GM18907 (cell line): ENCODE results near the gene COL1A1.

Experiments
- ATAC-seq: cut with Tn5 transposase; IDR thresholded peaks from one replicate; pipeline ENCODE4 v1.9.1; 2021; ENCODE audit warnings: mild to moderate bottlenecking, moderate library complexity; ENCODE audit not compliant: unreplicated experiment

Gene COL1A1

DNA sequence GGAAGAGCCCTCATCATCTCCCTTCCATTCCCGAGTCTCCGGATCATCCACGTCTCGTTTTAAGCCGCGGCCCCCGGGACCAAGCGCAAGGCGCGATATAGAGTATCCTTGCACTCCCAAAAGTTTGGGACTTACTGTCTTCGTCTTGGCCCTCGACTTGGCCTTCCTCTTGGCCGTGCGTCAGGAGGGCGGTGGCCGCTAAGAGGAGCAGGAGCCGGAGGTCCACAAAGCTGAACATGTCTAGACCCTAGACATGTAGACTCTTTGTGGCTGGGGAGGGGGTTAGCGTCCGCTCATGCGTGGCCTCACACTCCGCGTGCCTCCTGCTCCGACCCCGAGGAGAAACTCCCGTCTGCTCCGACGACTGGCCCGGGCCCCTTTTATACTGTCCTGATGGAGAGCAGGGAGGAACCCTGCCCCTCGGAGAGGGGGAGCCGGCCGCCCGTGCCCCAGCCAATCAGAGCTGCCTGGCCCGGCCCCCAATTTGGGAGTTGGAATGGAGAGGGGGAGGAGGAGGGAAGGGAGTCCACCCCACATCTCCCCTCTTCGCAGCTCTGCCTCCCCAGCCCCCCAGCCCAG is at the start of gene COL1A1:
COL1A1 (minus strand) TSS at position 356 of the 579 bp plus-strand sequence; CDS start at position 238, 118 bp downstream.
- ATAC-seq = no peak

GRCh38 chr17:50248255-50248654 is 46.8 kb upstream of the COL1A1 start:
- ATAC-seq = no peak

DNA sequence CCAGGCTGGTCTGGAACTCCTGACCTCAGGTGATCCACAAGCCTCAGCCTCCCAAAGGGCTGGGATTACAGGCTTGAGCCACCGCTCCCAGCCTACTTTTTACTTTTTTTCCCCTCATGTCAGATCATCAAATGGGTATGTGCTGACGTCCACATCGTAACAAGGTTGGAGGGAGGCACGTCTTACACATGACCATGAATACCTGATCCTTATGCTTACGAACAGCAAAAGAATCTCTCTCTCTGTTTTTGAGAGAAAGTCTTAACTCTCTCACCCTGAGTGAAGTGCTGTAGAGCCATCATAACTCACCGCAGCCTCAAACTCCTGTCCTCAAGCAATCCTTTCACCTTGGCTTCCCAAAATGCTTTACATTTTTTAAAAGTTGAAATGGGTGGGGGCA is 43.3 kb upstream of the COL1A1 start:
- ATAC-seq = no peak

DNA sequence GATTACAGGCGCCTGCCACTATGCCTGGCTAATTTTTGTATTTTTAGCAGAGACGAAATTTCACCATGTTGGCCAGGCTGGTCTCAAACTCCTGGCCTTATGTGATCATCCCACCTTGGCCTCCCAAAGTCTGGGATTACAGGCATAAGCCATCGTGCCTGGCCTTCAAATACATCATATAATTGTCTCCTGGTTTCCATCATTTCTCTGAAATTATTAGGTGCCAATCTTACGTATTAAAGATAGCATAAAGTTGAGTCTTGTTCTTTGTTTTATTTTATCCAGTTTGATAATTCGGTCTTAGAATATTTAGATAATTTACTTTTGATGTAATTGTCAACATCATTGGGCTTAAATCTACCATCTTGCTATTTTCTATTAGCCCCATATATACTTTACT is 40.0 kb upstream of the COL1A1 start:
- ATAC-seq = no peak

DNA sequence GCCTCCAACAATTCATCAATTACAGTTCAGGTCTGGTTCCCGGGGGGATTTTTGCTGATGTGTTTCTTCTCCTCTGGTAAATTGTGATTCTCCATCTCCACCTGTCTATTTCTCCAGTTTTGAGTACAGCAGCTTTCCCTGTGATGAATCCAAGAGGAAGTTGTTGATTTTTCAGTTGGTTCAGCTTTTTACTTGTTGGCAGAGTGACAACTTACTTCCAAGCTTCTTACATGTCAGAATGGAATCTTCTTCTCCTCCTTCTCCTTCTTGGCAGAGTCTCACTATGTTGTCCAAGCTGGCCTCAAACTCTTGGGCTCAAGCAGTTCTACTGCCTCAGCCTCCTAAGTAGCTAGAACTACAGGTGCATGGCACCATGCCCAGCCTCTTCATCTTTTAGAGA is 39.4 kb upstream of the COL1A1 start:
- ATAC-seq = no peak

GRCh38 chr17:50239937-50240336 is 38.5 kb upstream of the COL1A1 start:
- ATAC-seq = no peak

- ATAC-seq = no peak
Observed at GRCh38 chr17:50238601-50239280, 37.3 kb upstream of the COL1A1 start.

GRCh38 chr17:50237901-50238300 is 36.5 kb upstream of the COL1A1 start:
- ATAC-seq = no peak

DNA sequence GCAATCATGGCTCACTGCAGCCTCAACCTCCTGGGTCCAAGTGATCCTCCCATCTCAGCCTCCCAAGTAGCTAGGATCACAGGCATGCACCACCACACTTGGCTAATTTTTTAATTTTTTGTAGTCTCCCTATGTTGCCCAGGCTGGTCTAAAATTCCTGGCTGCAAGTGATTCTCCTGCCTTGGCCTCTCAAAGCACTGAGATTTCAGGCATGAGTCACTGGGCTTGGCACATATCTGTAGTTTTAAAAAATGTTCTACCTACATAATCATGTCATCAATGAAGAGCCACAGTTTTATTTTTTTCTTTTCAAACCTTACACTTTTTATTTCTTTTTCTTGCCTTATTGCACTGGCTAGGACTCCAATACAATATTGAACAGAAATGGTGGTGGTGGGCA is 33.1 kb upstream of the COL1A1 start:
- no peak for ATAC-seq

DNA sequence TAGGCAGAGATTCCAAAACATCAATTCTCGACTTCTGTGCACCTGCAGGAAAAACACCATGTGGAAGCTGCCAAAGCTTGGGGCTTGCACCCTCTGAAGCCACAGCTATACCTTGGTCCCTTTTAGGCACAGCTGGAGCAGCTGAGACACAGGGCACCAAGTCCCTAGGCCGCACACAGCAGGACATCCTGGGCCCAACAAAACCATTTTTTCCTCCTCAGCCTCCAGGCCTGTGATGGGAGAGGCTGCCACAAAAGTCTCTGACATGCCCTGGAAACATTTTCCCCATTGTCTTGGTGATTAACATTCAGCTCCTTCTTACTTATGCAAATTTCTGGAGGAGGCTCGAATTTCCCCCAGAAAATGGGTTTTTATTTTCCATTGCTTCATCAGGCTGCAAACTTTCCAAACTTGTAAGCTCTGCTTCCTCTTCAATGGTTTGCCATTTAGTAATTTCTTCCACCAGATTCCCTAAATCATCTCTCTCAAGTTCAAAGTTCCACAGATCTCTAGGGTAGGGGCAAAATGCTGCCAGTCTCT is 24.3 kb upstream of the COL1A1 start:
- ATAC-seq = no peak

- no peak for ATAC-seq
Observed at GRCh38 chr17:50222922-50223321, 21.5 kb upstream of the COL1A1 start.

- no peak for ATAC-seq
Observed at GRCh38 chr17:50221864-50222545, 20.6 kb upstream of the COL1A1 start.

DNA sequence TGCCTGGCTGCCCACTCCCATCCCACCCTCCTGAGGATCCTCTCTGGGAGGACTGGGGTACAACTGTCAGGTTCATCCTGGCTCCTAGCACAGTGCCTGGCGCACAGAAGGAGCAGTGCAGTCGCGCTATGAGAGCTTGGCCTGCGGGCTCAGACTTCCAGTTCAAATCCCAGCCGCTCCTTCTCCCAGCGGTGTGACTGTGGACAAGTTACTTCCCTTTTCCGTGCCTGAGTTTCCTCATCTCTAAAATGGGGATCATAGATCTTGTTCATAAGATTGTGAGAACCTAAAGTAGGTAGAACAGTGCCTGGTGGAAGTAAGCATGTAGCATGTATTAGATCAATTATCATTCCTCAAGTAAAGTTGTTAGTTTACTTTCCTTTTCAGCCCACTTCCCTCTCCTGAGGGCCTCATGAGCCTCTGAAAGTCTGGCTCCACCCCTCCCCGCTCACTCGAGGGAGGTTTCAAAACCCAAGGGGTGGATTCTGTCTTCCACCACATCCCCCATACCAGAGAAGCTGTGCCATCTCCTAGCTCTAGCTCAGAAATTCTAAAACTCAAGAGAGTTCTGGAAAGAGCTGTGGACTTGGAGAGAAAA is 19.9 kb upstream of the COL1A1 start:
- ATAC-seq = no peak

GRCh38 chr17:50220811-50221210 is 19.4 kb upstream of the COL1A1 start:
- no peak for ATAC-seq

- no peak for ATAC-seq
Observed at GRCh38 chr17:50219939-50220465, 18.6 kb upstream of the COL1A1 start.

DNA sequence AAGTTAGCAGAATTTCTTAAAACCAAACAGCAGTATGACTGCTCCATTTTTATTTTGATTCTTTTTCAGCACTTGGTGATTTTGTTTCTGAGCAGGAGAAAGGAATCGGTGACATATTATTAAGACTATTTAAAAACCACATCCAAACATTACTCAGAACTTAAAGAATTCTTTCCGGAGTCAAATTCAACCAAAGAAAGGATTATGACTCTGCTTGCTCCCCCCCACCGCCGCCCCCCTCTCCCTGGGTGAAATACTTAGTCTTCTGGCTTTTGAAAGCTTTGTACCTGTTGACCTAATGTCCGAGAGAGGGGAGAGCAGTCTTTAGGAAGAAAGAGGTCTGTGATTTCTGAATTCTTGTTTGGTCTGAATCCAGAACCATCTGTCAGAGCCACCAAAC is 17.9 kb upstream of the COL1A1 start:
- ATAC-seq = no peak

DNA sequence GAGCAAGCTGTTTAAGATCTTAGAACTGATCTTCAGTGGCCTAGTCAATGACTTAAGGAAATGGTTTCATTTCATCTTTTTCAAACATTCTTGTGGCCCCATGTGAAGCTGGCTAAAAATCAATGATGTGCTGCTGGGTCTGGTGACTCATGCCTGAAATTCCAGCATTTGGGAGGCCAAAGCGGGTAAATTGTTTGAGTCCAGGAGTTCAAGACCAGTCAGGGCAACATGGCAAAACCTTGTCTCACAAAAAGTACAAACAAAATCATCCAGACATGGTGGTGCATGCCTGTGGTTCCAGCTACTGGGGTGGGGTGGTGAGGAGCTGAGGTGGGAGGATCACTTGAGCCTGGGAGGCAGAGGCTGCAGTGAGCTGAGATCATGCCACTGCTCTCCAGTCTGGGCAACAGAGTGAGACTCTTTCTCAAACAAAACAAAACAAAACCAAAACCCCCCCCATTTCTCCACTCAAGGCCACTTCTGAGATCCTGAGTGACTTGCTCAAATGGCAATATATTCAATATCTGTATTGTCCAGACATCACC is 17.4 kb upstream of the COL1A1 start:
- ATAC-seq = no peak

- ATAC-seq = no peak
Observed at GRCh38 chr17:50218071-50218759, 16.8 kb upstream of the COL1A1 start.

DNA sequence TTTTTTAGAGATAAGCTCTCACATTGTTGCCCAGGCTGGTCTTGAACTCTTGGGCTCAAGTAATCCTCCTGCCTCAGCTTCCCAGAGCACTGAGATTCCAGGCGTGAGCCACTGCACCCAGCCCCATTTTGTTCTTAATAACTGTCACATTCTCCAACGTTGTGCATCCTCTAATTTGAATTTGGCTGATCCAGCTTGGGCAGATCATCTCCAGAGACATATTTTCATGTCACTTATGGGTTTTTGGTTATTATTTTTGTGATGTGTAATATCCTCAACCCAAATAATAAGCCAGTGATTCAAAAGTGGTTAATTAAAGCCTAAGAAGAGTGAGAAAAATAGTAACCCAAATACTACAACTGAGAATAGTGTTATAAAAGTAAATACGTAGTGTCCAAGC is 16.2 kb upstream of the COL1A1 start:
- ATAC-seq = no peak

DNA sequence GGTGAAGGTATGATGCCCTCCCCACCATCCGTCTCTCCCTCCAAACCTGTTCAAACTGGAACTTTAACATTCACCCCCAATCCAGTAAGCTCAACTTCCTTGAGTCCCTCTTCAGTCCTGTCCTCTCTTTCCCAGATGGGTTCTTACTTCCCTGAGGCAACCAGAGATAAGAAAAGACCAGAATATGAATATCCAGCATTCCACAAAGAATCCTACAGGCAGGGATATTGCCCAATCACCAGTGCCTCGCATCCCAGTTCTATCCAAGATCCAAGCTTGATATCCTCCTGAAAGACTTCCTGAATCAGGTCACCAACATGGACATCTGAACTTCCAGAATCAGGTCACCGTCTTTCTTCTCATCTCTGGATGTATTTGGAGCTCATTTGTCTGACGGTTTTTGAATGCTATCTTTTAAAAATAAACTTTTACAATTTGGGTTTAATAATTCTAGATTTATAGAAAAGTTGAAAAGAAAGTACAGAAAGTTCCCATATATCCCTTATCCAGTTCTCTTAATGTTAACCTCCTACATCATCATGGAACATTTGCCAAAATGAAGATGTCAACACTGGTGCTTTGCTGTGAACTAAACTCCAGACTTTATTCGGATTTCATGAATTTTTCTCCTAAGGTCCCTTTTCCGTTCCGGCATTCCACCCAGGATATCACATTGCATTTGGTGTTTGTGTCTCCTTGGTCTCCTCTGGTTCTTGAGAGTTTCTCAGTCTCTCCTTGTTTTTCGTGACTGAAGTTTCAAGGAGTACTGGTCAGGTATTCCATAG is 13.7 kb upstream of the COL1A1 start:
- no peak for ATAC-seq
